Activated T-cell treated with anti-CD3 and anti-CD28 coated beads for 1 hour (primary cell): Measurements from ENCODE around the gene SLFN12L.
"Not testable (repeated sequence)": the region's sequence is repeated elsewhere in the genome, so short reads cannot be mapped to it uniquely, and the experiment has no call there.

ENCODE experiments used
- DNase-seq: peaks from one replicate; pipeline ENCODE4 v3.0.0-alpha.2; 2020; ENCODE audit warnings: low read depth

The SLFN12L gene

GRCh38 chr17:35537601-35538141 lies at the start of gene SLFN12L:
SLFN12L (minus strand) TSS chr17:35537678; CDS start chr17:35522364, 15,314 bp downstream.
- no peak for DNase-seq

DNA sequence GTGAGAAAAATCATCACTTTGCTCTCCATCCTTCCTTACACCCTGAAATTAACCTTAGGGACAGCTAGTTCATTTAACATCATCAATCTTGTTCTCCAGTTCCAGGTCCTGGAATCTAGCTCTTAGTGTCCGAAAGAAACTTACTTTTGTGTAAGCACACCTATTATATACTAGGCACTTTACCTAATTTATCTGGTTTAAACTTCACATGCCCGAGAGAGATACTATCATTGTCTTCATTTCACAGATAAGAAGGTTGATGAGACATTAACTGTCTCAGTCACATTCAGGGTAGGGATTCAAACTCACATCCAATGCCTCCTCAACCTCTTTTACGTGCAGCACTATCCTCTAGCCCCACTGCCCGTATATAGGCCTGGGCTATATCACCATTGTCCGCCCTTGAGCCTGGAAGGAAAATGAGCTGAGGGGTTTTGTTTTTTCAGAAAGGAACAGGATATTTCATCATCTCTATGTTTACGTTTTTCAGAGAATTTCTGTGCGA lies 49.1 kb upstream of the SLFN12L start:
- no peak for DNase-seq

DNA sequence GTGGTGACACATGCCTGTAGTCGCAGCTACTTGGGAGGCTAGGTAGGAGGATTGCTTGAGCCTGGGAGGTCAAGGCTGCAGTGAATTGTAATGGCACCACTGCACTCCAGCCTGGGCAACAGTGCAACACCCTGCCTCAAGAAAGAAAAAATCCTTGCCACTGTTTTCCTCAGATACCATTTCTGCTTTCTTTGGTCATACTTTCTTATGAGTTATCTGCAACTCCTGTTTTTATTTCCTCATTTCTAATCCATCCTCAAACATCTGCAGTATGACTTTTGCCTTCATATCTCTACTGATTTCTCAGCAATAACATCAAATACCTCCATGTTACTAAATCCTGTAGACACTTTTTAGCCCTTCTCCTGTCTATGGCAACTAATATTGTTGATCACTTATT lies 46.6 kb upstream of the SLFN12L start:
- DNase-seq: no peak

- no peak for DNase-seq
These were observed 41.5 kb upstream of the SLFN12L start for GRCh38 chr17:35578929-35579432.

DNA sequence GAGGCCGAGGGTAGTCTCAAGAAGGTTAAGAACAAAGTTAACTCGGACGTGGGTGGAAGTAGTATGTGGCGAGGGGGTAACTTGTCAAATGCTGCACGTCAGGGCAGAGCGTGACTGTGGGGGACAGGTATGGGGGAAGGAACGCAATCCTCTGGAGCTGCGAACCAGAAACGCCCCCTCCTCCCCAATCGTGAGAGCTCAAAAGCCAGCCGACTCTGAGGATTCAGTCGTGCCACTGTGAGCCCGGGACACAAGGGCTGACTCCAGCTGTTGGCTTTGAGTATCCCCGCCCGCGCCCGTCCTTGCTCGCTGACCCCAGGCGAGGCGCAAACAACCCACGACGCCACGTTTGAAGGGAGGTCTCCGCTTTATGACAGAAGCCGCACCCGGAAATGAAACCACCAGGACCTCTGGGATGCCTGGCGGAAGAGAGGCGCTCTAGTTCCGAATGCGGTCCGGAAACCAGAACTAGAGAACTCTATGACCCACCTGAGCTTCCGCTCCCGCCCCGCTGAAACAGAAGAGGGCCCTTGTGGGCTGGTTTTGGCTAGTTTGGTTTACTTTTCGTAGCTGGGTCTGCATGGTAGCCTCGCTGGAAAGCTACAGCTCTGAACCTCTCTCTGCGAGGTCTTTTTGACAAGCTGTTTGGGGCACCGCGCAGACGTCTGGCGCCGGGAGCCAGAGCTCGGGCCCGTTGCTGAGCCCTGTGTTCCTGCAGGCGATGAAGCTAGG lies 40.9 kb upstream of the SLFN12L start, which contains the start of gene PEX12:
PEX12 (minus strand) TSS at position 375 of the 732 bp plus-strand sequence. CDS start 550 bp downstream, outside the sequence.
- peak; percentile 77 for DNase-seq

DNA sequence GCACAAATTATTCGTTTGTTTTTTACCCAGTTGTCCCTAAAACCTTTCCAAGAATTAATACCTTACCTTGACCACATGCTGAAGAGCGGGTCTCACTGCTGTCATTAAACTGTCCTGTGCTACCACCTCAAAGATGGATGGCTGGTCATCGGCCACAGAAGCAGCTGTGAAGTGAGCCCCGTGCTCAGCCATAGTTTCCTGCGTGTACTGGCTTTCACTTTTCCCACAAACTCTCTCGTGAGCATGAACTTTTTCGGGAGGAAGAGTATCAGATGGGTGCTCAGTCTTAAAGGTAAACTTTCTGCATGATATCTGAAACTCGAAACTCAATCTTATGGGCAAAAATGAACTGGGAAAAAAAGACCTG lies 40.3 kb upstream of the SLFN12L start:
- no peak for DNase-seq

DNA sequence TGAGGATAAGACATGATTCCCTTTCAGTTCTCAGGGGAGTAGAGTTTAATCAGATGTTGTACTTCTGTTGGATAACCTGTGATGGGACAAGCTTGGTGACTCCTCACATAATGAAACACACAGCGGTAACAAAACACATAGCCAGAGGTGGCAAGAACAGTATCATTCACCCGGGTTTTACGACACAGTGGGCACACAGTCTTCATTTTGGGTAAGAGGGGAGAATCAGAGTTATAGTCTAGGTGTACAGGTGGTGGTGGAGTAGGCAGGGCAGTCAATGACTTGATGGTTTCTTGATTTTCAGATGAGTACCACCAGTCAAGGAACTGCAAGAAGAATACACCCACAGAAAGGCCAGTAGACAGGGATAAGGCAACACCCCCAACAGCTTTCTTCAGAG lies 38.3 kb upstream of the SLFN12L start:
- DNase-seq: no peak

DNA sequence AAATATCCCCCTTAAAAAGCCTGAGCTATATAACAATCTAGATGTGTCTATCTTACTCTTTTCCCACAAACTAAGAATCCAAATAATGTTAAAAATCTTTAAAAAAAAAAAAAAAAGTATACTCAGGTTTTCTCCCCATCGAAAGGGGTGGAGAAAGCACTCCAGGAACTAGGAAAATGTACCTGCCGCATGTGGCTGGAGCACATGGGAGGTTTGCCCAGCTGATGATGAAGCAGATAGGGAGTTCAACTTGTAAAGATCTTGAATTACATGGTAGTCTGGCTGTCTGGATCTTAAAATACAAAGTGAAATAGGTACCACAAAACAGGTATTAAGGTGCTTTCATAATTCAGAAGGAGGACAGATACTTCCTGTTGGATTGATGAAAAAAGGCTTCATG lies 31.9 kb upstream of the SLFN12L start:
- DNase-seq: no peak

GRCh38 chr17:35568561-35568960 lies 31.1 kb upstream of the SLFN12L start:
- no peak for DNase-seq

GRCh38 chr17:35566968-35567367 lies 29.5 kb upstream of the SLFN12L start:
- DNase-seq: no peak

GRCh38 chr17:35563181-35563580 lies 25.7 kb upstream of the SLFN12L start:
- not testable (repeated sequence) for DNase-seq

- DNase-seq: no peak
These were observed 23.2 kb upstream of the SLFN12L start, which contains the start of gene SLFN14 for GRCh38 chr17:35560703-35561102. SLFN14 (minus strand) TSS chr17:35560819; CDS start chr17:35558062, 2,757 bp downstream.

DNA sequence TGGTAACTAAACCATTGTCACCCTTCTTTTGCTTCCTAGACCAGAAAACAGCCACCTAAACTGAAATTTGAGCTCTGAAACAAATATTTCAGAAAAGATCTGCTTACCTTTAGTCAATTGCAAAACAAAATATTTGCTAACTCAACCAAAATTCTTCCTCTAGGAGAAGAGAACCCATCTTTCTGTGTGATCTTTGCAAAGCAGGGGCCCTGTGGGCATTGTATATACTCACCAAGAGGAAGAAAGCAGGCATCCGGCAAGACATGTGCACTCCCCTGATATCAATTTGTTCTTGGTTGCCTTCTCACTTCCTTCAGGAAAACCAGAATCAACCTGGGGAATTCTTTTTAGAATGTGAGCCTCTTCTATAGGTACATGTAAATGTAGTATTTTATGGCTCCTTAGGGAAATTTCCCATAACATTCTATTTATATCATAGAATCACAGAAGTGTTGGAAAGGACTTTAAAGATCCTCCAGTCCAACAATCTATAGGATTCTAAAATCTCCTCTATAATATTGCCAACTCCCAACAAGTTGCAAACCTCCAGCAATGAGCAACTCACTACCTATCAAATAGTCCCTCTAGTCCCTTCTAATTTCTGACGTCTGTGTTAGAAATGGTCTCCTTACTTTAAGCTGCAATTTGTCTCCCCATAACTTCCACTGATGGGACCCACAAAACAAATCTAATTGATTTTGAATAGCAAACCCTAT lies 22.2 kb upstream of the SLFN12L start:
- DNase-seq: no peak

DNA sequence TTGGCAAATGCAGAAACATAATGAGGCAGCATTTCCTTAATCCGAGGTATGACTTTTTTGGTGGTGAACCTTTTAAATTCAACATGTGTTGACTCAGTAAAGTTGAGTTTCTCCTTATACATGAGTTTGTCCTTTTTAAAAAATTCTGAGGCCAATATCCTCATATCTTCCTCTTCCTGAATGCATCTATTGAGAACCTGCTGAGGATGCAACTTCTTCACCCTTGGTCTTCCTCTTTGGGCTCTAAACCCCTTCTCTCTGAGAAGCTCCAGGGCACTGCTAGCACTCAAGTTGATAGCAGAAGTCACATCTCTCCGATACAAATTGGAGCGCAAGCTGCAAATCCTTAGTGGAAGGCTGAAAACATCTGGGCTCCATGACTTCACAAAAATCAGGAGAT lies 19.9 kb upstream of the SLFN12L start:
- DNase-seq: no peak

- no peak for DNase-seq
These were observed 18.2 kb upstream of the SLFN12L start for GRCh38 chr17:35555691-35556090.

GRCh38 chr17:35554668-35555067 lies 17.2 kb upstream of the SLFN12L start:
- no peak for DNase-seq

GRCh38 chr17:35553310-35553709 lies 15.8 kb upstream of the SLFN12L start:
- no peak for DNase-seq

DNA sequence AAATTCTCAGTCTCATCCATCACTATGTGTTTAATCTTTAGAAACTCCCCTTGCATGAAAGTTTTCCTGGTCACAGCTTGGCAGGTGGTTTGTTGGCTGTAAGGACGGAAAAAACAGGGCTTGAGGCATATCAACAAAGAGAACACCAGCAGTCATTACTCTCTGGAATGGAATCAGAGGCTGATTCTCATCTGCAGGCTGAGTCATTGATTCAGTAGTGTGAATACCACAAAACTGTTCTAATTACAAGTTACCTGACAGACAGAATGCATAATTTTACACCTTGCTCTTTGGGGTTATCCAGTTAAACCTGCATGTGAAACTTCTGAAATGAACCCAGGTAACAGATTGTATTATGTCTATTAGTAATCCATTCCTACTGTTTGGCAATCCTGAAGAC lies 11.5 kb upstream of the SLFN12L start:
- DNase-seq: no peak

DNA sequence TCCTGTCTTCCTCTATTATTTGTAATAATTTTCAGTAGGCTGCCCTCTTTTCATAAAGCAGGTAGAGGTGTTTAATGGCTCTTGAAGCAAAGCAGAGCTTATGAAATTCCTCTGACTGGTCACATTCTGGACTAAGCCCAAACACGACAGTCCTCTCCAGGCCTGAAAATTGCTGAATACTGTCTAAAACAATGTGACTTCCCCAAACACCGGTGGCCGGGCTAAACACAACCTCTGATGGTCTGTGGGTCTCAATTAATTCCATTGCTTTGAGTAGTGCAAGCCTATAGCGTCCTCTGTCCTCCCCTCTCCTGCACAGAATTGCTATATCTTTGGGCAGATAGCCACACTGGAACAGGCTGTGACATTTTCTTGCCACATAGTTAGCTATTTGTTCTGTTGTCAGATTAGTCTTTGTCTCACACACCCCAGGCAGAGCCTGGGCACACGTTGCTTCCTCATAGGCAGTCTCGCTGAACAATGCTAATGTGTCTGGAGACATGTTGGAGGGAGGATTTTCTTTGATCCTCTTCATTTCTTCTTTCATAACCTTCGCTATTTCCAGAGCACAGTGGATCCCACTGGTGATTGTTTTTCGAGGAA lies 10.8 kb upstream of the SLFN12L start:
- DNase-seq: no peak

GRCh38 chr17:35546487-35546886 lies 9.0 kb upstream of the SLFN12L start:
- DNase-seq: no peak

GRCh38 chr17:35545150-35545549 lies 7.7 kb upstream of the SLFN12L start:
- DNase-seq: no peak

- DNase-seq: no peak
These were observed 6.4 kb upstream of the SLFN12L start for GRCh38 chr17:35543856-35544255.
